Activated CD4-positive, alpha-beta T cell treated with anti-CD3 and anti-CD28 coated beads, Interleukin-2, amount 10 ng/mL, durations not matched to agents 7 days and 5 days (primary cell): Measurements from ENCODE around the gene UBTD1. TPM values are rescaled to one million over a fixed set of nuclear protein-coding genes. Genes with fewer than 3 reads are reported as not detected.

Experiments
- CTCF ChIA-PET: fragments of 350-600 bp; sonication (Branson Sonifier 250); formaldehyde crosslinking; loops from one replicate; lab custom pipeline; 2021; ENCODE audit warnings: antibody characterized with exemption; lab: Charles Lee
- POLR2A ChIA-PET: fragments of 350-600 bp; sonication (Branson Sonifier 250); formaldehyde crosslinking; loops from one replicate; lab custom pipeline; 2021; ENCODE audit warnings: antibody characterized with exemption; lab: Charles Lee
- DNase-seq: peaks from one replicate; pipeline ENCODE4 v3.0.0-alpha.2; 2020
- H3K27ac Mint-ChIP-seq: one replicate; pipeline ENCODE4 v1.8.0; 2021; ENCODE audit warnings: mild to moderate bottlenecking, moderate library complexity, mixed read lengths
- H3K27me3 Mint-ChIP-seq: one replicate; pipeline ENCODE4 v1.8.0; 2021; ENCODE audit warnings: mixed read lengths
- H3K36me3 Mint-ChIP-seq: one replicate; pipeline ENCODE4 v1.8.0; 2021; ENCODE audit warnings: low read depth, mixed read lengths
- H3K4me1 Mint-ChIP-seq: one replicate; pipeline ENCODE4 v1.8.0; 2021; ENCODE audit warnings: mixed read lengths
- H3K4me3 Mint-ChIP-seq: one replicate; pipeline ENCODE4 v1.8.0; 2021; ENCODE audit warnings: mild to moderate bottlenecking, moderate library complexity, mixed read lengths
- H3K9me3 Mint-ChIP-seq: one replicate; pipeline ENCODE4 v1.8.0; 2021; ENCODE audit warnings: mixed read lengths
- total RNA-seq, 2 experiments: library from RNA; stranded (reverse); gene quantifications; one replicate each; pipeline ENCODE4 v1.2.3, GENCODE V29; 2021

UBTD1 gene
- total RNA-seq, 2 experiments from 2014 or later = 0.50 to 0.72 TPM

DNA sequence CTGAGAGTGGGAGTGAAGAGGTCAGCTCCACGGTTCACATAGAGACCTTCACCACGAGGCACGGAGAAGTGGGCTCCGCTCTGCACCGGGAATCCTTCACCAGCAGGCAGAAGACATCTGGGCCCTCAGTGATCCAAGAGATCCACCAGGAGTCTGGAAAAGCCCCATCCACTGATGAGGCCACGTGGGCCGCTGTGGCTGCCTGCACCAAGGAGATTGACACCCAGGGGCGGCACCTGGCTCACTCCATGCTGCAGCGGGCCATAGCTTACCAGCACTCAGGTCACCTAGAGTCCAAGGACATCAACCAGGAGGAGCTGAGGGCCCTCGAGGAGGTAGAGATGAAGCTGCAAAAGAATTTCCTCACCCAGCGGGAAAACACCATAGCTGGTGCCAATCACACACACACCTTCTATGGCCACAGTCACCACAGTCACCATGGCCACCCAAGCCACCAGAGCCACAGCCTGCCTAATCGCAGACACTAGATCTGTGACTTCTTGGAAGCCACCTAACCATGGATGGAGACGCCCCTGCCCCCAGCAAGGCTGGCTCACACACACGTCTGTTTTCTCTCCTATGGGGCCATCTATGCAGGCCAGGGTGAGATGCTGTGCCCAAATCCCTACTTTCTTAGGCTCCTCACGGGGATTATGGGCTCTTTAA, 91.5 kb downstream of the UBTD1 start:
- H3K4me3 Mint-ChIP-seq = no peak overlapping the region
- CTCF ChIA-PET = interaction anchor here (0.6 to 2.3 kb wide), 5 partner anchors 8 to 174 kb away, joined by 3 to 9 read pairs (median 5); partner anchors contain the start of gene ANKRD2
- POLR2A ChIA-PET = no interaction called here
- H3K27me3 Mint-ChIP-seq = no peaks in the 10 kb centered on the region
- peak overlapping the region; percentile 2 for H3K27ac Mint-ChIP-seq
- DNase-seq = peak; percentile 32
- peaks cover 8% of the 10 kb centered on the region for H3K4me1 Mint-ChIP-seq
- H3K9me3 Mint-ChIP-seq = no peaks in the 10 kb centered on the region
- H3K36me3 Mint-ChIP-seq = no peaks in the 10 kb centered on the region

DNA sequence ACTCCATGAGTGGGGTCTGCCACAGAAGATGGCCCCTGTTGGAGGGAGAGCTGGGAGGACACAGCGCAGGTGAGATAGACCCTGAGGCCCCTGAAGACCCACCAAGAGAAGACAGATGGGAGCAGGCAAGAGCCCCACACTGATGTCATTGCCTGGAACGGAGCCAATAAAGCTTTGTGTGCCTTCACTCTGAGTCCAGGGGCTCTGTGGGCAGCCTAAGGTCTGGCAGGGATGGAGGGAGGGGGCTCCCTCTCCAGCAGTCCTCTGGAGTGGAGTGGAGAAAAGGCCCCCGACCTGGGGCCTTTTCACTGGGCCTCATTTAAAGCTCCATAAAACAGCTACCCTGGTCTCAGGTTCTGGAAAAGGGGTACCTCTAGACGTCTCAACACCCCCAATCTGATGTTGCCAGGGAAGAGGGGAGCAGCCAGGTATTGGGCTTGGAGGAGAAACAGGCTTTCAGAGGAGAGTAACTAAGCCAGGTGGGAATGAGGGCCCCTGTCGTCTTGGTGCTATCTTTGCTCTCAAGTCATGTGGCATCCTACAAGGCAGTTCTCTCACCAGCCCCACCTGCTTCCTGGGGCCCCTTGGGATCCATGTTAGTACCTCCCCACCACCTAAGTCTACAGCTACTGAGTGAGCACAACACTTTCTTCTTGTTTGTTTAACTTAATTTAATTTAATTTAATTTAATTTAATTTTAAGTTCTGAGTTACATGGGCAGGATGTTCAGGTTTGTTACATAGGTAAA, 92.2 kb downstream of the UBTD1 start:
- Mint-ChIP-seq H3K27me3 (no peaks in the 10 kb centered on the region), H3K9me3 (no peaks in the 10 kb centered on the region), H3K4me1 (peaks cover 8% of the 10 kb centered on the region), H3K36me3 (no peaks in the 10 kb centered on the region), H3K4me3 (no peak overlapping the region), H3K27ac (no peak overlapping the region)
- POLR2A ChIA-PET = no interaction called here
- DNase-seq = no peak
- CTCF ChIA-PET = interaction anchor here (0.6 to 2.3 kb wide), 9 partner anchors 9 to 174 kb away, joined by 3 to 9 read pairs (median 5); partner anchors contain the start of gene ANKRD2

DNA sequence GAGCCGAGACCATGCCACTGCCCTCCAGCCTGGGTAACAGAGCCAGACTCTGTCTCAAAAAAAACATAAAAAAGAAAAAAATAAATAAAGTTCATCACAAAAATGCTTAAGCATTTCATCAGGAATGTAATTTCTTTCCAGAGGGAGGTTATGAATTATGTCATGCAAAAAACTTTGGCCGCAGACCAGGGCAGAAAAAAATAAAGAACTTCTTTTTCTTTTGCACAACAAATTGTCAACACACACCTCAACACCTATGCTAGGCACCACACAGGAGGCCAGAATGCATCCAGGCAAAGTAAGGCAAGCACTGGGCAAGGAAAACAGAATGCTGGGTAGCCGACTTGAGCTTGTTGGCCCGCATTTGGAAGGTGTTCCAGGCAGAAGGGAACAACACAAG, 94.7 kb downstream of the UBTD1 start:
- no peak overlapping the region for H3K27ac Mint-ChIP-seq
- no peak for DNase-seq
- H3K9me3 Mint-ChIP-seq = no peaks in the 10 kb centered on the region
- no peaks in the 10 kb centered on the region for H3K36me3 Mint-ChIP-seq
- no peak overlapping the region for H3K4me3 Mint-ChIP-seq
- ChIA-PET POLR2A (no interaction called here), CTCF (interaction anchor here (1.1 kb wide), 1 partner anchor 9 kb away, joined by 3 read pairs; no protein-coding TSS in a partner anchor)
- H3K4me1 Mint-ChIP-seq = peaks cover 8% of the 10 kb centered on the region
- no peaks in the 10 kb centered on the region for H3K27me3 Mint-ChIP-seq

DNA sequence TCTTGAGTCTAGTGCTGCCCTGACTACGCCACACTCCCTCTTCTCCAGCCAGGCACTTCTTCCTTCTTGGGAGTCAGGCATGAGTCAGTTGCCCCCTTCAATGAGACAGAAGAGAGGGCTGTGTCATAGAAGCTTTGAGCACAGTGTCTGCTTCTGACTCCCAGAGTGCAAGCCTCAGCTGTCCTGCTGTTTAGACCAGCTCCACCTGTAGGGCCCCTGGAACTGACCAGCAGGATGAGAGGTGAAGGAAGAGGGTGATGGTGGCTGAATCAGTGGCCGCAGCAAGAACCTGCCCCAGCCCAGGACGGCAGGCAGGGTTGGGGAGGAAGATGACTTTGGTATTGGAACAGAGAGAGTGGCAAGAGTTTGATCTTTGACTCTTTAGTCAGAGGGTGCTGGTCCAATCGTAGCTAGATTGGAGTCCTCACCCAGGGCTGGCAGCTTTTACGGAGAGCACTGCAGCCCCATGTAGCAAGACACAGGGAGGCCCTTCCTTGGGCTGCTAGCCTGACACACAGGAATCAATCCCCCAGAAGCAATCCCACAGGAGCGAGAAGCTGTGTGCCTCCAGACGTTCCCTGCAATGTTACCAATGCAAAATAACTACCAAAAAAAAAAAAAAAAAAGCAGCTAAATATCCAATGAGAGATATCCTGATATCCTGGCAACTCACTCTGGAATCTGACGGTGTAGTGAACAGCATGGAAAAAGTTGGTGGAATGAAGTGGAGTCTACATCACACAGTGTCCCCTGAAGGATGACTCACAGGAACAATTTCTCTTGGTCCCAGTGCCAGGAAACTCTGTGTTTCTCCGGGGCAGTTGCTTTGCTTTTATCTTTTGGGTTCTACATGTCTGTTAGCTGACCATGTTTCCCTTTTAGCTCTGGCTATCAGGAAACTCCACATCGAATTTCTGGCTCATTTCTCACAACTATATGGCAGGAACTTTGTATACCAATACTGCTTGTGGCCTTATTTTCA, 97.7 kb downstream of the UBTD1 start:
- Mint-ChIP-seq H3K27ac (no peak overlapping the region), H3K4me3 (no peak overlapping the region), H3K9me3 (no peaks in the 10 kb centered on the region), H3K4me1 (no peaks in the 10 kb centered on the region), H3K36me3 (no peaks in the 10 kb centered on the region), H3K27me3 (no peaks in the 10 kb centered on the region)
- DNase-seq = no peak
- ChIA-PET CTCF (interaction anchor here (1.0 to 1.5 kb wide), 4 partner anchors 9 to 23 kb away, joined by 3 to 6 read pairs (median 5); no protein-coding TSS in a partner anchor), POLR2A (no interaction called here)

DNA sequence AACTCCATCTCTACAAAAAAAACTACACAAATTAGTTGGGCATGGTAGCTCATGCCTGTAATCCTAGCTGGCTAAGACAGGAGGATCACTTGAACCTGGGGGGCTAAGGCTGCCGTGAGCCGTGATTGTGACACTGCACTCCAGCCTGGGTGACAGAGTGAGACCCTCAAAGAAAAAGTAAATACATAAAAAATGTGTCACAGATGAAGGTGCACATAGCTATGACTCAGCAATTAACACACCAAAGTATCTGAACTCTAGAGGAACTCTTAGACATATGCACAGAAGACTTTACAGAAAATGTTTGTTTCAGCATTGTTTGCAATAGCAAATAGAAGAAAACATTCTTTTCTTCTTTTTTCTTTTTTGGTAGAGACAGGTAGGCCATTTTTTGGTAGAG, 99.1 kb downstream of the UBTD1 start:
- Mint-ChIP-seq H3K27ac (no peak overlapping the region), H3K9me3 (no peaks in the 10 kb centered on the region), H3K36me3 (no peaks in the 10 kb centered on the region), H3K27me3 (no peaks in the 10 kb centered on the region), H3K4me1 (no peaks in the 10 kb centered on the region), H3K4me3 (no peak overlapping the region)
- ChIA-PET CTCF (interaction anchor here (0.9 kb wide), 1 partner anchor 26 kb away, joined by 3 read pairs; no protein-coding TSS in a partner anchor), POLR2A (no interaction called here)
- no peak for DNase-seq

DNA sequence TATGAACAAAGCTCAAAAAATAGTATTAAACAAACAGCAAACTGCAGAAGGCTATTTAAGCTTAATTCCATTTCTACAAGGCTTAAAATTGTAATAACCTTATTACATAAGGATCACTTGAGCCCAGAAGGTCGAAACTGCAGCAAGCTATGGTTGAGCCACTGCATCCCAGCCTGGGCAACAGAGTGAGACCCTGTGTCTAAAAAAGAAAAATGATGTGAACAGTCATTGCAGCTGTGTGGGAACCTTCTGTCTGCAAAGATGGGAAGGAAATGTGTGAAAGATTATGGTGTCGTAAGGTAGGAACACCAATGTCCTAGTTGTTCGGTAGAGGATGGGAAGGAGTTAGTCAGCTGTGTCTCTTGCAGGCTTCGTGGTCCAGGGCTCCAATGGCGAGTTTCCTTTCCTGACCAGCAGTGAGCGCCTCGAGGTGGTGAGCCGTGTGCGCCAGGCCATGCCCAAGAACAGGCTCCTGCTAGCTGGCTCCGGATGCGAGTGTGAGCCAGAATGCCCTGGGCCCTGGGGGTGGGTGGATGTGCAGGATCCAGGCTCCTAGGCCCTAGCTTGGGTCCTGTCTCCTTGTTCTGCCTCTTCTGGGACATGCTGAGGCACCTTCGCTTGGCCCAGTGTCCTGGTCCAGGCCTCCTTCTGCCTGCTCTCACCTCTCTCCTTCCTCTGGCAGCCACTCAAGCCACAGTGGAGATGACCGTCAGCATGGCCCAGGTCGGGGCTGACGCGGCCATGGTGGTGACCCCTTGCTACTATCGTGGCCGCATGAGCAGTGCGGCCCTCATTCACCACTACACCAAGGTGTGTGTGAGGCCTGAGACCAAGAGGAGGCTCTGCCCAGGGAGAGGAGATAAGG, 99.9 kb downstream of the UBTD1 start:
- POLR2A ChIA-PET = no interaction called here
- Mint-ChIP-seq H3K4me1 (no peaks in the 10 kb centered on the region), H3K36me3 (no peaks in the 10 kb centered on the region), H3K27ac (no peak overlapping the region), H3K9me3 (no peaks in the 10 kb centered on the region), H3K27me3 (no peaks in the 10 kb centered on the region), H3K4me3 (no peak overlapping the region)
- DNase-seq = no peak
- CTCF ChIA-PET = interaction anchor here (0.9 to 1.2 kb wide), 2 partner anchors 27 to 103 kb away, joined by 3 read pairs; no protein-coding TSS in a partner anchor

DNA sequence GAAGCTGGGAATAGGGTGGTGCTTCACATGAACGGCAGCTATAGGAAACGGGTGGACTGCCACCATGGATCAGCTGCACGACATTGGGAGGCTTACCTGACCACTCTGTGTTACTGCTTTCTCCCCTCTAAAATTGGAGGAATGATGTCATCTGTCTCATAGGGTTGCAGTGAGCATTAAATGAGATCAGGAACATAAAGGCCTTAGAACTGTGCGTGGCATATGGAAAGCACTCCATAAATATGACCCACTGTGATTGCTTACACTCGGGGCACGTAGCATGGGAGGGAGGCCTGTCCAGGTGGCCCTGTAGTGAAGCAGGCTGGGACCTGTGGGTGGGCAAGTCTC, 100.5 kb downstream of the UBTD1 start:
- no peak overlapping the region for H3K27ac Mint-ChIP-seq
- ChIA-PET CTCF (interaction anchor here (1.2 to 1.5 kb wide), 3 partner anchors 9 to 103 kb away, joined by 3 read pairs; partner anchors contain the start of genes C10orf62 and HOGA1), POLR2A (no interaction called here)

DNA sequence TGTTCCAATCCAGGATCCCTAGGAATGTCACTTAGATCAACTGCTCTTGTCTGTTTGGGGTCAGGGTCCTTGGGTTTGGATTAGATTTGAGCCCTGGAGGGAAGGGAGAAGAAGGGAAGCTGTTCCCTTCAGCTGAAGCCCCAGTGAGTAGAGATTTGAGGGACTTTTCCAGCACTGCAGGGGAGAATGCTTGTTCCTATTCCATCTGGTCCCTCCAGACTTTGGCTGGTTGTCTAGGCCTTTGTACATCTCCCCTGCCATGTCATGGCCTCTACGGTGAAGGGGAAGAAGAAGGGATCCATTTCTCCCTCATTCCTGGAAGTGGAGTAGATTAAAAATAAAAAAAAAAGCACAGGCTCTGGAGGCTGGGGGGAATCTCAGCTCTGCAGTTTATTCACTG, 101.9 kb downstream of the UBTD1 start:
- no peak overlapping the region for H3K4me3 Mint-ChIP-seq
- POLR2A ChIA-PET = interaction anchor here (0.6 kb wide), 1 partner anchor 11 kb away, joined by 5 read pairs; no protein-coding TSS in a partner anchor
- peaks cover under 1% of the 10 kb centered on the region for H3K27me3 Mint-ChIP-seq
- H3K4me1 Mint-ChIP-seq = no peaks in the 10 kb centered on the region
- no peak for DNase-seq
- CTCF ChIA-PET = interaction anchor here (0.5 to 1.9 kb wide), 4 partner anchors 9 to 46 kb away, joined by 3 to 5 read pairs (median 4); partner anchors contain the start of gene C10orf62
- H3K9me3 Mint-ChIP-seq = no peaks in the 10 kb centered on the region
- H3K27ac Mint-ChIP-seq = no peak overlapping the region
- no peaks in the 10 kb centered on the region for H3K36me3 Mint-ChIP-seq

More for the DNA sequence above, 100.5 kb downstream of the UBTD1 start:
- H3K36me3 Mint-ChIP-seq = no peaks in the 10 kb centered on the region
- H3K9me3 Mint-ChIP-seq = no peaks in the 10 kb centered on the region
- H3K4me3 Mint-ChIP-seq = no peak overlapping the region
- DNase-seq = no peak
- H3K27me3 Mint-ChIP-seq = no peaks in the 10 kb centered on the region
- H3K4me1 Mint-ChIP-seq = no peaks in the 10 kb centered on the region

DNA sequence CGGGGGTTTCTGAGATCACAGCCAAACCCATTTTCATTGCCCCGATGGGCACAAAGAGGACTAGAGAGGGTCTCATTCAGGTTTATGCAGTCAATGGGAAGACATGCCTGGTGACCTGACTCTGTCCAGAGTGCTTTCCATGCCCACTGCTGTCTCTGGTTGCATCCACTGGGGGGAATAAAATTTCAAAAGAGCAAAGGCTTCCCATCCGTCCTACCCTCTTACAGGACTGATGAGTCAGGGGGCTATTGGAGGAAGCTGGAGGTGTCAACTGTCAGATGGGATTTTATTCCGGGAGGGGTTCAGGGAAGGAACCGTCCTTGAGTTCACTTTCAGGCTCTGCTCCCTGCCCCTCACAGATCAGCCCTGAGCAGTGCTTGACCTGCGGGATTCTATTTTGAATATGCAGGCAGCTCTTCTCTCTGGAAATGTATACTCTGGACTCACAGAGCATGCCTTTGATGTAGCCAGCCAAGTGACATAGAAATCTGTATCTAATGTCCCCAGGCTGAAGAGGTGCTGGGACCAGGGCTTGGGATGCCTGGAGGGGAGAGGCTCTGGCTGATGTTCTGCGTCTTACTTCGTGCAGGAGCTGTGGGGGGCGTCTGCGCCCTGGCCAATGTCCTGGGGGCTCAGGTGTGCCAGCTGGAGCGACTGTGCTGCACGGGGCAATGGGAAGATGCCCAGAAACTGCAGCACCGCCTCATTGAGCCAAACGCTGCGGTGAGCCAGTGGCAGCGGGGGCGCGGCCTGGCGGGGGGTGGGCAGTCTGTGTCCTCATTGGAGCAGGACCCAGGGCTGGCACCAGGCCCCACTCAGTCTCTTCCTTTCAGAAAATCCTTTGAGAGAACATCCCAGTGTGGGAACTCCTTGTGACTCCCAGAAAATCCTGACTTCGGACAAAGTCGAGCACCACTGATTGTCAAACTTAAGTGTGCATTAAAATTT, 102.8 kb downstream of the UBTD1 start:
- Mint-ChIP-seq H3K36me3 (no peaks in the 10 kb centered on the region), H3K27ac (no peak overlapping the region)
- CTCF ChIA-PET = interaction anchor here (1.9 kb wide), 1 partner anchor 10 kb away, joined by 4 read pairs; no protein-coding TSS in a partner anchor

DNA sequence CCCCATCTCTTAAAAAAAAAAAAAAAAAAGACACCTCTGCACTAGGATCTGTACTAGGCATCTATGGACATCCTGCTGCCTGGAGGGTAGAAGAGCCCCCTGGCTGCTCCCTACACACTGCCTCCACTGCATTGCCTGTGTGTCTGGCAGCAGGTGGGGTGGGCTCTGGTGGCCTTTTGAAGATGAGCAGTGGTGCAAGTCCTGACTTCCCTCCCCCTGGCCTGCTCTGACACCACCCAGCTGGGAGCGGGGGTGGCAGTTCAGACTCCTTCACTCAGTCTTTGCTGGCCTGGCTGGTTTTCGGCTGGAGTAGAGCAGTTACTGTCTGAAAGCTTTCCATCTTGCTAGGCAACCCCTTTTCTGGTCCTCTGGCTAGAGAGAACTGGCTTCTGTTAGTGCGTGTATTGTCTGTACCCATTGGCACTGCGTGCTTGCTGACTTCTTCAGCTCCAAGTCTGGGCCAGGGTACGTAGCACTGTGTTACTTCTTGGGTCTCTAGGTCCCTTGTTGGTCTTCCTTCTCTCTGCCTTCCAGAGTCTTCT, 108.4 kb downstream of the UBTD1 start:
- POLR2A ChIA-PET = no interaction called here

More for the DNA sequence above, 102.8 kb downstream of the UBTD1 start:
- Mint-ChIP-seq H3K9me3 (no peaks in the 10 kb centered on the region), H3K27me3 (peaks cover 3% of the 10 kb centered on the region), H3K4me3 (no peak overlapping the region), H3K4me1 (no peaks in the 10 kb centered on the region)
- no peak for DNase-seq
- POLR2A ChIA-PET = interaction anchor here (0.6 kb wide), 1 partner anchor 10 kb away, joined by 5 read pairs; no protein-coding TSS in a partner anchor

More for the DNA sequence above, 108.4 kb downstream of the UBTD1 start:
- CTCF ChIA-PET = interaction anchor here (0.6 to 1.2 kb wide), 2 partner anchors 18 to 53 kb away, joined by 3 to 4 read pairs; no protein-coding TSS in a partner anchor
- no peak overlapping the region for H3K27ac Mint-ChIP-seq
- H3K27me3 Mint-ChIP-seq = peaks cover 3% of the 10 kb centered on the region
- DNase-seq = no peak
- H3K4me3 Mint-ChIP-seq = no peak overlapping the region
- H3K9me3 Mint-ChIP-seq = no peaks in the 10 kb centered on the region
- H3K36me3 Mint-ChIP-seq = no peaks in the 10 kb centered on the region
- H3K4me1 Mint-ChIP-seq = no peaks in the 10 kb centered on the region
